ENCODE data around the gene VAX1.

The VAX1 gene

GRCh38 chr10:117167789-117168674 lies 30.0 kb upstream of the VAX1 start:
- Mint-ChIP-seq H3K4me1 (ENCODE audit: low read depth) (peaks cover 3% of the 10 kb centered on the region), H3K27ac (no peak overlapping the region), H3K4me3 (peak overlapping the region; percentile 38), H3K36me3 (ENCODE audit: low read depth) (no peaks in the 10 kb centered on the region), H3K9me3 (no peaks in the 10 kb centered on the region), H3K27me3 (ENCODE audit: low read depth) (peaks cover 83% of the 10 kb centered on the region)
- DNase-seq (ENCODE audit: low spot score): peak; percentile 55

DNA sequence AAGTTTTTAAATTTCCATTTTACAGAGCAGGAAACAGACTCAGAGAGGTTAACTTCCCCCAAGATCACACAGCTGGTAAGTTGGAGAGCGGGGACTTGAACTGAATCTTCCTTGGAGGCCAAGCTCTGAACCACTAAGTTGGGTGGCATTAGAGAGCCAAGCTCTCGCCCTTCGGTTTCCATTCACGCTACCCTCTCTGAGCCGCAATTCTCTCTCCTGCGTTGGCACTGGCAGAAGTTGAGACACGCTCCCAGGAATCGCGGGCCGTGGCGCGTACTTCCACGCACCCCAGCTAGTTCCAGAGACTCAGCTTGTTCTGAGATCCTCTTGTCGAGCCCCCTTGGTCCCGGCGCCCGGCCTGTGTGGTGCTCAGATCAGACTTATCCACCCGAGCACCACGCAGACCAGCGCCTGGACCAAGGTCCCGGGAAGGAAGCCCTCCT lies 29.3 kb upstream of the VAX1 start:
- H3K36me3 Mint-ChIP-seq (ENCODE audit: low read depth): no peaks in the 10 kb centered on the region
- no peak overlapping the region for H3K27ac Mint-ChIP-seq
- H3K27me3 Mint-ChIP-seq (ENCODE audit: low read depth): peaks cover 83% of the 10 kb centered on the region
- peaks cover 3% of the 10 kb centered on the region for H3K4me1 Mint-ChIP-seq (ENCODE audit: low read depth)
- DNase-seq (ENCODE audit: low spot score): no peak
- no peak overlapping the region for H3K4me3 Mint-ChIP-seq
- no peaks in the 10 kb centered on the region for H3K9me3 Mint-ChIP-seq

- Mint-ChIP-seq H3K9me3 (no peaks in the 10 kb centered on the region), H3K27me3 (ENCODE audit: low read depth) (peaks cover 83% of the 10 kb centered on the region), H3K36me3 (ENCODE audit: low read depth) (peaks cover 1% of the 10 kb centered on the region), H3K4me1 (ENCODE audit: low read depth) (peaks cover 5% of the 10 kb centered on the region), H3K27ac (no peak overlapping the region), H3K4me3 (no peak overlapping the region)
- no peak for DNase-seq (ENCODE audit: low spot score)
These were observed 28.6 kb upstream of the VAX1 start for GRCh38 chr10:117166418-117167345.

DNA sequence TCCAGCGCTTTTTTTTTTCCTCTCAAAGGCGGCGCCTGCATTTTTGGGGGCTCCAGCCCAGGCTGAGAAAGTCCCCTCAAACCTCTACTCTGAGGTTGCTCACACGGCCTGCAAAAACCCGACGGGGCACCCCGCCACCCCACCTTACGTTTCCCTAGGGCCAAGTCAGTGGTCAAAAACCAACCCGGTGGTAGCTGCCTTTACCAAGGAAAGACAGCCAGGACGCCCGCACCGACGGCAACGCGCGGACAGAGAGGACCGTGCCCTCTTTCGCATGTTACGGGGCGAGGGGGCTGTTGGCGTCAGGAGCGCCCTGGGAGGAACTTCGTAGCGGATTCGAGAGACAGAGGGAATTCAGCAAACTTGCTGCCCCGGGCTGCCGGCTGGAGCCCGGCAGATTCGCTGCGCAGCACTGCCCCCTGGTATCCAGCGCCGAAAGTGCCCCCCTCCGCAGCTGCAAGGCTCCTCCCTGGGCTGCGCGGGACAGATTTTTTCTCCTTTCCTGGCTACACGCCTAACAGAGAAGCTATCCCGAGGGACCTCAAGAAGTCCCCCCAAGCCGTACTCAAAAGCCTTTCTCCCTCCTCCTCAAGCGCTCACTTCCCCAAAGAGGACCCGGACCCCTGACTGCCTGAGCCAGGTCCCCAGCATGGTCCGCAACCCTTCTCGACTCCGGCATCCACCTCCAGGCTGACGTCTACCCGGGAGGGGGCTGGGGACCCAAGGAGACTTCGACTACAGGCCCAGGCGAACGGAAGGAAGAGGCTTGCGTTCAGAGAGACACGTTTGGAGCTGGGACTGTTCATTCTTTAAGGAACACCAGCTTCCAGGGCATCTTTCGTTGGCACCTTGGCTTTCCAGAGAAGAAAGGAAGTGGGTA lies 27.7 kb upstream of the VAX1 start:
- Mint-ChIP-seq H3K4me3 (no peak overlapping the region), H3K36me3 (ENCODE audit: low read depth) (peaks cover 1% of the 10 kb centered on the region), H3K9me3 (no peaks in the 10 kb centered on the region), H3K27me3 (ENCODE audit: low read depth) (peaks cover 86% of the 10 kb centered on the region), H3K4me1 (ENCODE audit: low read depth) (peaks cover 5% of the 10 kb centered on the region), H3K27ac (no peak overlapping the region)
- DNase-seq (ENCODE audit: low spot score): no peak

GRCh38 chr10:117164592-117165537 lies 26.8 kb upstream of the VAX1 start:
- Mint-ChIP-seq H3K27me3 (ENCODE audit: low read depth) (peaks cover 86% of the 10 kb centered on the region), H3K9me3 (no peaks in the 10 kb centered on the region), H3K4me1 (ENCODE audit: low read depth) (peaks cover 5% of the 10 kb centered on the region), H3K4me3 (no peak overlapping the region), H3K36me3 (ENCODE audit: low read depth) (peaks cover 1% of the 10 kb centered on the region), H3K27ac (no peak overlapping the region)
- no peak for DNase-seq (ENCODE audit: low spot score)

DNA sequence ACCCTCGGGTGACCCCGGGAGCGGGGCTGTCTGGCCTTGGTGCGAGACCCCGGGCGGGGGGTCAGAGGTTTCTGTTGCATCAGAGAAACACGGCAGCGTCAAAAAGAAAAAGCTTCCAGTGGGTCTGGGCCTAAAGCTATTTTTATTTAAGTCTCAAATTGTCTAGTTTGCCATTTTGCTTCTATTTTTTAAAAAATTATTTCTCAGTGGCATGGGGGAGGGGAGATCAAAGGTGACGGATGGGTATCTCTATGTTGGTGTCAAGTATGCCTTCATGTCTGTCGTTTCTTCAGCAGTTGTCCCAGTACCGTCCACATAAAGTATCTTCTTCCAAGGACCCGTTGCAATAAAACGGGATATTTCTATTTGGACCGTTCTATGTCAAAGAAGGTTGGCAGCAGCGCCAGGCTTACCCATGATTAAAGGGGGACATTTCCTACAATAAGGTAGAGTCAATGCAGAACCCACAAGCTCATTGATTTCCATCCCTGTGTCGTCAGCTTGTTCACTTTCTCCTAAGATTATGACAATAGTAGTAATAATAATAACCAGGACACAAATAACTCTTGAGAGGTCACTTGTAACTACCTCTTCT lies 26.0 kb upstream of the VAX1 start:
- H3K27me3 Mint-ChIP-seq (ENCODE audit: low read depth): peaks cover 86% of the 10 kb centered on the region
- no peak overlapping the region for H3K27ac Mint-ChIP-seq
- no peaks in the 10 kb centered on the region for H3K9me3 Mint-ChIP-seq
- H3K4me1 Mint-ChIP-seq (ENCODE audit: low read depth): peaks cover 4% of the 10 kb centered on the region
- no peak for DNase-seq (ENCODE audit: low spot score)
- H3K36me3 Mint-ChIP-seq (ENCODE audit: low read depth): peaks cover 1% of the 10 kb centered on the region
- H3K4me3 Mint-ChIP-seq: no peak overlapping the region

DNA sequence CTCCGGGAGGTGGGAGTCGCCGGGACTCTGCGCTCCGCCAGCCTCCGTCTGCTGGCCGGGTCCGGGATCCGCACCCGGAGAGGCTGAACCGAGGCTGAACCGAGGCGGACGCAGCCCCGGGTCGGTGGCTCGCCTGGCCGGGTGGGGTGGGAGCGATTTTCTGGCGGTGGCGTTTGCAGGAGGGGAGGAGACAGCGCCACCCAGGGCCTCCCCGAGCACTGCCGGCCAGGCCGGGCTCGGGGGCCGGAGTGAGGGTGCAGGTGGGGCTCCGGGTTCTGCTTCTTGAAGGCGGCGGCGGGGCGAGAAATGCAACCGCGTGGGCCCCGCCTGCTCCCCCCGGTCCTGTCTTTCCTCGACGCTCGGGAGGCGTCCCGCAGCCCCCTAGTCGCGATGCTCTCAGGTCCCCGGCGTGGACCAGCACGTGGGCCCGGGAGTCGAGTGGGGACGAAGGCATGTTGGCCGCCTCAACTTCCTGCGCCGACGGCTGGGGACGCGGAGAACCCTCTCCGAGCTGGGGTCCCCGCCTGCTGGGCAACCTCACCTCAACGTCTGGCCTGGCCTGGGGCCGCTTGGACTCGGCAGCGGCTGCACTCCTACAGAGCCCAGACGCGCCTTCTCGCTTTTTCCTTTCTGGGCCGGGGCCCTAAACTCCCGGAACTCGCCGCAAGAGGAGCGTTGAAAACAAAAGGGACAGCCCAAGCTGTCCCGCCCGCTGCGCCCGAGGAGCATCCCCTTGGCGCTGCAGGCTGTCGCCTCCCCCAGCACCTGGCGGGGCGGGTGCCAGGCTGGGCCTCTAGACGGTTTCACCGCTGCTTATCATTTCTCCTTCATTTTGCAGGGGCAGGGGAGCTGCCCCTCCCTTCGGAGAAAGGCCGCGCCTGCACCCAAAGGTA lies 25.2 kb upstream of the VAX1 start:
- Mint-ChIP-seq H3K9me3 (no peaks in the 10 kb centered on the region), H3K36me3 (ENCODE audit: low read depth) (peaks cover 1% of the 10 kb centered on the region), H3K27me3 (ENCODE audit: low read depth) (peaks cover 85% of the 10 kb centered on the region), H3K4me1 (ENCODE audit: low read depth) (peaks cover 3% of the 10 kb centered on the region), H3K4me3 (no peak overlapping the region), H3K27ac (no peak overlapping the region)
- DNase-seq (ENCODE audit: low spot score): no peak

DNA sequence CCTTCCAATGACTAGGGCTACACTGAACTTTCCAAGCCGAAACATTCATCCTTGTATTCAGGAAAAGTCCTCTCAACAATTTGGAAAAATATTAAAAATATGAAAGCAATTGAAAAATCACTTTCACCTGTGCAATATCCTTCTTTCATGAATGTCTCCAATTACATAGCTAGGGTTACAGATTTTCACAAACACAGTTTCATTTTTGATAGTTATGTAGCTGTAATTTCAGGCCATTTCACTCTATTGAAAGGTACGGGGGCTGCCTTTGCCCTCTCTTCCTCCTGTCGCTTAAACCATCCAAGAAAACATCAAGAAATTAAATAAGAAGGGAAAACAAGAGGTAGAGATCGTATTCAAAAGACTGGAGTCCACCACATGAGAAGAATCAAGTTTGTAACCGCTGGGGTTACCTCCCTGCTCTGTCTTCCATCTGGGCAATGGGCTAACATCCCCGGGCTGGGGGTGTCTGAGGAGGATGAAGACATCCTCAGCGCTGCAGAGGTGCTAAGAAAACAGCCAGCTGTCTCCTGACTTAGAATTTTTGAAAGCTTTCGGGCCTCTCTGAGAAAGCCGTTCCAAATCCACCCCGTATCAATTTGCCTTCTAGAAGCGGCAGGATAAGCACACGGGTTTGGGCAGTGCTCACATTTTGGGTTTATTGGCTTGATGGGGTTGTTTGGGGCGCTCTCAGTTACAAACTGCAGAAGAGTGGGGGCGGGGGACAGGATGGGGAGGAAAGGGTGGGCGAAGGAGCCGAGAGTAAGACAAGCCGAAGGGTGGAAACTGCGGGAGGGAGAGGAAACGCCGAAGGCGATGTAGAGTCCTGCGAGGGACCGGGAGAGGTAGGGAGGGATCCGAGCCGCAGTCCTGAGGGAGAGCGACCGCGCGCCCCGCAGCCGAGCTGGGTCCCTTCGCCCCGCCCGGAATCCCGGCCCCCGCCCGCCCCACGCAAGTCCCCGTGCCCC lies 24.3 kb upstream of the VAX1 start:
- H3K9me3 Mint-ChIP-seq: no peaks in the 10 kb centered on the region
- peaks cover 3% of the 10 kb centered on the region for H3K4me1 Mint-ChIP-seq (ENCODE audit: low read depth)
- H3K27ac Mint-ChIP-seq: peak overlapping the region; percentile 58
- H3K27me3 Mint-ChIP-seq (ENCODE audit: low read depth): peaks cover 87% of the 10 kb centered on the region
- H3K36me3 Mint-ChIP-seq (ENCODE audit: low read depth): peaks cover 1% of the 10 kb centered on the region
- no peak for DNase-seq (ENCODE audit: low spot score)
- H3K4me3 Mint-ChIP-seq: no peak overlapping the region

DNA sequence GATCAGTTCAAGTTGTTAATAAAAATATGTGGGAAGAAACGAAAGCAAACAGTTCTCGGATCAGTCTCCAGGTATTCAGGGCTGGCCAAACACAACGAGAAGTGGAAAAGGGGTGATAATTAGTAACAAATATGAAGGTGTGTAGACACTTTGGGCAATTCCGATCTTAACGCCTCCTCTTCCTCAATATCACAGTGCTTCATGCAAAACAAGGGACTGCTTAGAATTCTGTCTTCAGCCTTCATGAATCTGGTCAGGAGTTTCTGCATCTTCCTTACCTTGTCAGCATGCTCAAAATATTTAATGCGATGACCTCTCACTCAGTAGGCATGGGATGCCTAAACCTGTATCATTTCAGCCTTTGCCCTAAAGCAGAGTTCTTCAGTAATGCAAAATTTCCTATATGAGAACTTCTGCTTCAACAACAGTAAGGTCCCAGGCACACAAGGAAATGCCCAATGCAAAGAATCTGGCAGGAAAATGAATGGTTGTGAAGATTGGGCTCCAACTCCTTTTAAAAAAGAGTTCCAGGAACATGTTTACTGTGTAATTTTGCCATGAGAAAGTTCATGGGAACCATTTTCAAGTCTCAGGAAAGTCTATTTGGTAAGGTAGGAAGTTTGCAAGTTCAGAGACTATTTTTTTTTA lies 23.4 kb upstream of the VAX1 start:
- Mint-ChIP-seq H3K4me1 (ENCODE audit: low read depth) (peaks cover 2% of the 10 kb centered on the region), H3K9me3 (no peaks in the 10 kb centered on the region), H3K4me3 (no peak overlapping the region), H3K36me3 (ENCODE audit: low read depth) (peaks cover 1% of the 10 kb centered on the region), H3K27ac (no peak overlapping the region), H3K27me3 (ENCODE audit: low read depth) (peaks cover 82% of the 10 kb centered on the region)
- no peak for DNase-seq (ENCODE audit: low spot score)

GRCh38 chr10:117160567-117160966 lies 22.5 kb upstream of the VAX1 start:
- H3K9me3 Mint-ChIP-seq: no peaks in the 10 kb centered on the region
- no peak overlapping the region for H3K27ac Mint-ChIP-seq
- H3K27me3 Mint-ChIP-seq (ENCODE audit: low read depth): peaks cover 76% of the 10 kb centered on the region
- DNase-seq (ENCODE audit: low spot score): no peak
- no peak overlapping the region for H3K4me3 Mint-ChIP-seq
- H3K4me1 Mint-ChIP-seq (ENCODE audit: low read depth): peaks cover 2% of the 10 kb centered on the region
- H3K36me3 Mint-ChIP-seq (ENCODE audit: low read depth): peaks cover 1% of the 10 kb centered on the region
